GM06990 (cell line): Measurements from ENCODE around the gene OR8D1.

ENCODE experiments used
- DNase-seq: peaks from one replicate; pipeline ENCODE4 v3.0.0-alpha.2; 2011; ENCODE audit not compliant: insufficient read length; ENCODE audit errors: extremely low read depth
- H3K27me3 ChIP-seq: replicated peaks from 2 replicates; pipeline ENCODE4 v1.6.0; 2011; ENCODE audit warnings: low read length; ENCODE audit not compliant: control insufficient read depth, insufficient read depth
- H3K36me3 ChIP-seq: 2 replicates; pipeline ENCODE4 v1.5.1; 2011; ENCODE audit warnings: low read length; ENCODE audit not compliant: control insufficient read depth, insufficient read depth
- H3K4me3 ChIP-seq: replicated peaks from 2 replicates; pipeline ENCODE4 v1.5.1; 2011; ENCODE audit warnings: low read depth, mild to moderate bottlenecking, control low read depth, low read length
- TF ChIP-seq, protein P1 (sequence below): IDR thresholded peaks from 2 replicates; pipeline ENCODE4 v1.5.1; 2011; ENCODE audit warnings: low read length, control low read depth, mild to moderate bottlenecking, inconsistent platforms; ENCODE audit not compliant: insufficient read depth, poor library complexity, severe bottlenecking

Gene OR8D1

DNA sequence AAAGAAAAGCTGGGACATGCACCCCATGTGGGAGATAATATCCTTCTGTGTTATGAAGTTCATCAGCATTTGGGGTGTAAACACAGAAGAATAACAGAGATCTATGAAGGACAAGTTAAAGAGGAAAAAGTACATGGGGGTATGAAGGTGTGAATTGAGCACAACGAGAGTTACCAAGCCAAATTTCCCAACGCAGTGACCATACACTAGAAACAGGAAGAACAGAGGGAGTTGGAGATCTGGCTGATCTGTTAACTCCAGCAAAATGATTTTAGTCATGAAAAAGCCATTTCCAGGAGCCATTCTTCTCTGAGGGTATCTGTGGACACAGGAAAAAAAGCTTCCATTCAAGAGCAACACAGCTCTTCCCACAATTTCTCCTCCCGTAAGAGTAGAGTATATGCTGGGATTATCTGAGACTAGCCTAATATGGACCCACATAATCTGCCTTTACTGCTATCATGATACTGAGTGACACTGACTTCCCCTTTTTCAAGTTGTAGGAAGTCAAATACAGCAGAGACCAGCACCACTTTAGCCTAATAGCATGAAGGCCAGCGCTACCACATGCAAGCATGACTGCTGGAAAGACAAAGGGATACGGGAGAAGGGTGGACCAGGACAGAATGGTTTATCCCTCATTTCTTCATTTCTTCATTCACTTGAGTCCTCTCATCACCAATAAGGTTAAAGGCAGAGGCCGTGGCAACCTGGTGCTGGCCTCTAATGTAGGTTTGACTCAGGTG, 25.8 kb upstream of the OR8D1 start:
- no peak for DNase-seq
- H3K27me3 ChIP-seq: no peaks in the 10 kb centered on the region
- TF ChIP-seq, protein P1, sequence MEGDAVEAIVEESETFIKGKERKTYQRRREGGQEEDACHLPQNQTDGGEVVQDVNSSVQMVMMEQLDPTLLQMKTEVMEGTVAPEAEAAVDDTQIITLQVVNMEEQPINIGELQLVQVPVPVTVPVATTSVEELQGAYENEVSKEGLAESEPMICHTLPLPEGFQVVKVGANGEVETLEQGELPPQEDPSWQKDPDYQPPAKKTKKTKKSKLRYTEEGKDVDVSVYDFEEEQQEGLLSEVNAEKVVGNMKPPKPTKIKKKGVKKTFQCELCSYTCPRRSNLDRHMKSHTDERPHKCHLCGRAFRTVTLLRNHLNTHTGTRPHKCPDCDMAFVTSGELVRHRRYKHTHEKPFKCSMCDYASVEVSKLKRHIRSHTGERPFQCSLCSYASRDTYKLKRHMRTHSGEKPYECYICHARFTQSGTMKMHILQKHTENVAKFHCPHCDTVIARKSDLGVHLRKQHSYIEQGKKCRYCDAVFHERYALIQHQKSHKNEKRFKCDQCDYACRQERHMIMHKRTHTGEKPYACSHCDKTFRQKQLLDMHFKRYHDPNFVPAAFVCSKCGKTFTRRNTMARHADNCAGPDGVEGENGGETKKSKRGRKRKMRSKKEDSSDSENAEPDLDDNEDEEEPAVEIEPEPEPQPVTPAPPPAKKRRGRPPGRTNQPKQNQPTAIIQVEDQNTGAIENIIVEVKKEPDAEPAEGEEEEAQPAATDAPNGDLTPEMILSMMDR: no peak
- no peak overlapping the region for H3K4me3 ChIP-seq
- no peaks in the 10 kb centered on the region for H3K36me3 ChIP-seq

DNA sequence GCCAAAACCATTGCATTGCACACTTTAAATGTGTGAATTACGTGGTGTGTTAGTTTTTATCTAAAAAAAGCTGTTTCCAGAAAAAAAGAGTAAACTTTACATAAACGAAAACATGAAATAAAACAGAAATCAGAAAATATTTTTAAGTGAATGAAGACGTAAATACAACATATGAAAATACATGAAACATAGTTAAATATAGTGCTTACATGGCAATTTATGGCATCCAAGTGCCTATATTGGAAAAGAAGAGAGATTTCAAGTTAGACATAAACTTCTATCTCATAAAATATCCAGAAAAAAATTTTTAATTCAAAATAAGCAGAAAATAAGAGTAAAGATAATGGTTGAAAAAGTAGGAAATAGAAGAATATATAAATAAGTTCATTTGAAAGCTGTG, 18.1 kb upstream of the OR8D1 start:
- H3K36me3 ChIP-seq: no peaks in the 10 kb centered on the region
- no peaks in the 10 kb centered on the region for H3K27me3 ChIP-seq
- H3K4me3 ChIP-seq: no peak overlapping the region
- TF ChIP-seq, protein P1: no peak
- DNase-seq: no peak

DNA sequence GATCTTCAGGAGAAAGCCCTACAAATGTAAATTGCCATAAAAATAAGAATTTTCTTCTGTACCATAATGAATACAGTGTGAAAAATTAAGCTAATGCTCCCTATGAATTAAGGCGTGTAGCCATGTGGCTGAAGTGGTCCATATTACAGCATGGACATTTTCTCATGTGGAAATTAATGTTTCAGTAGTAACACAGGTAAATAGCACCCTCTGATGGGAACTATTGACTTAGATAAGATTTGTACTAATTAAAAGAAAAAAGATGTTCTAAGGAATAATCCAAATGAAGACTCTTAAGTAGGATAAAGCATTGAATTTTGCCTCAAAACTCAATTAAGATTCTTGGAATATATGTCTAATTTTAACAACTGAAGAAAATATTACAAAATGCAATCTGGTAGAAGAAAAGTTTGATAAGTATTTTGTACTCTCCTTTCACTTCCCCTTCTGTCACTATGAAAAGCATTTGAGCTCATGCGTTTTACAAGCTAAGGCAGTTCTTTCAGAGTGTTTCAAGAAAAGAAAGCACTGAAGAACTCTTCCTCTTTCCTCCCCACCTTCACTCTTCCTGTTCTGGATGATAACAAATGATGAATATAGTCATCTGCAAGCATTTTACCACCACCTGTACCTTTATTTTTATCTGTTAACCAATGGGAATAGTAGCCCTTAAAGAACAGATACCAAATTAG, 16.2 kb upstream of the OR8D1 start:
- Histone ChIP-seq H3K27me3 (no peaks in the 10 kb centered on the region), H3K36me3 (no peaks in the 10 kb centered on the region), H3K4me3 (no peak overlapping the region)
- peak; percentile 51 for DNase-seq
- TF ChIP-seq, protein P1: no peak

DNA sequence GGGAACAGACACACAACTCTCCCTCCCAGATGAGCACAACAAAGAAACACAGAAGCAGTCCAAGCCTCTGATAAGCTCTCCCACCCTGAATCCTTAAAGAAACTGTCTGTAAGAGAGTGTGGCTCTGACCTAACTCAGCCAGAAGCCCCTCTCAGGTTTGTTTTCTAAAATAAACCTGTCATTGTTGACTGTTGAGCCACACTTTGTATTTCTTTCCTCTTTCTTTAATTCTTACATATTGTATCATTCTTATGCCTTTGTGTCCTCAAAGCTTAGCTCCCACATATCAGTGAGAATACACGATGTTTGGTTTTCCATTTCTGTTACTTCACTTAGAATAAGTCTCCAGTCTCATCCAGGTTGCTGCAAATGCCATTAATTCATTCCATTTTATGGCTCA, 14.0 kb upstream of the OR8D1 start:
- TF ChIP-seq, protein P1: no peak
- DNase-seq: no peak

DNA sequence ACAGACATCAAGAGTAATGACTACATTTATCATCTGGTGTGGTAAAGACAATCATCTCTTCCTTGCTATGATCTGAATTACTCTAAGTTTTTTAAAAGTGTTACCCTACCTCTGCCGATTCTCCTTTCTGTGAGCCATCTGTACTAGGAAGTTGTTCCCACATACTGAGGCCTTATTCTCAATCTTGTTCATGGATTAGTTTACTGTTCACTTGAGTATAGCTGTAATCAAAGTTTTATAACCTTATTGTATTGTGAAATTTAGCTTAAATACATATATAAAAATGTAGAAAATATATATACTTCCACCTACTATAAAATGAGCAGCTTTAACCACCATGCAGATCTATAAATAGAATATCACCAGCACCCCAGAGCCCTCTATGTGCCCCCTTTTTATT, 8.6 kb upstream of the OR8D1 start:
- TF ChIP-seq, protein P1: no peak
- Histone ChIP-seq H3K27me3 (0 out of 2 replicates have a peak, but pooled peaks cover 2% of the 10 kb centered on the region), H3K36me3 (no peaks in the 10 kb centered on the region), H3K4me3 (no peak overlapping the region)
- DNase-seq: no peak

More for the DNA sequence above, 14.0 kb upstream of the OR8D1 start:
- Histone ChIP-seq H3K4me3 (no peak overlapping the region), H3K36me3 (no peaks in the 10 kb centered on the region), H3K27me3 (0 out of 2 replicates have a peak, but pooled peaks cover 1% of the 10 kb centered on the region)
